ENCODE data around the gene FOXO3.

- TF ChIP-seq, protein P1, sequence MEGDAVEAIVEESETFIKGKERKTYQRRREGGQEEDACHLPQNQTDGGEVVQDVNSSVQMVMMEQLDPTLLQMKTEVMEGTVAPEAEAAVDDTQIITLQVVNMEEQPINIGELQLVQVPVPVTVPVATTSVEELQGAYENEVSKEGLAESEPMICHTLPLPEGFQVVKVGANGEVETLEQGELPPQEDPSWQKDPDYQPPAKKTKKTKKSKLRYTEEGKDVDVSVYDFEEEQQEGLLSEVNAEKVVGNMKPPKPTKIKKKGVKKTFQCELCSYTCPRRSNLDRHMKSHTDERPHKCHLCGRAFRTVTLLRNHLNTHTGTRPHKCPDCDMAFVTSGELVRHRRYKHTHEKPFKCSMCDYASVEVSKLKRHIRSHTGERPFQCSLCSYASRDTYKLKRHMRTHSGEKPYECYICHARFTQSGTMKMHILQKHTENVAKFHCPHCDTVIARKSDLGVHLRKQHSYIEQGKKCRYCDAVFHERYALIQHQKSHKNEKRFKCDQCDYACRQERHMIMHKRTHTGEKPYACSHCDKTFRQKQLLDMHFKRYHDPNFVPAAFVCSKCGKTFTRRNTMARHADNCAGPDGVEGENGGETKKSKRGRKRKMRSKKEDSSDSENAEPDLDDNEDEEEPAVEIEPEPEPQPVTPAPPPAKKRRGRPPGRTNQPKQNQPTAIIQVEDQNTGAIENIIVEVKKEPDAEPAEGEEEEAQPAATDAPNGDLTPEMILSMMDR (IDR thresholded peaks at IDR 0.05; ENCODE audit: insufficient read depth, low read depth, low read length), result no peak
- no peak for TF ChIP-seq EZH2 (IDR thresholded peaks at IDR 0.05; ENCODE audit: insufficient read depth, low read length)
Measured at GRCh38 chr6:108585359-108585758, 24.6 kb downstream of the FOXO3 start.
